ENCODE results near the gene AGR3.

Gene AGR3

DNA sequence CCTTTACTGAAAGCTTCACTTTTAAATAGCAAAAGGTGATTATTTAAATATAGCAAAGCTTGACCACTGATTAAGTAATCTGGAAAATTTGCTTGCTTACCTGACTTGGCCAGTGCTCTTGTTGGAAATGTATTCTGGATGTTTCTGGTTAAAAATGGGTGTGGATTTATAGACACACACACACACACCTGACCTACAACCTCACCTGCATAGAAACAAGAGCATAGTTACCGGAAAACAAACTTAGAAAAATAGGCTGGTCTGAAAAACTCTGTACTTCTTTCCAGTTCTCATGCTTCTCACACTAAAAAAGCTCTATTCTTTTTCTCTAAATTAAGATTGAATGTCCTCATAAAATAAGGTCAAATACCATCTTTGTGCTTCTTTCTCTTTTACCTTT, at the start of gene AGR3:
Gene AGR3, minus strand, starts transcription at position 140 of the 400 bp plus-strand sequence. CDS start 3,365 bp downstream, outside the sequence.
- DNase-seq, result no peak

DNA sequence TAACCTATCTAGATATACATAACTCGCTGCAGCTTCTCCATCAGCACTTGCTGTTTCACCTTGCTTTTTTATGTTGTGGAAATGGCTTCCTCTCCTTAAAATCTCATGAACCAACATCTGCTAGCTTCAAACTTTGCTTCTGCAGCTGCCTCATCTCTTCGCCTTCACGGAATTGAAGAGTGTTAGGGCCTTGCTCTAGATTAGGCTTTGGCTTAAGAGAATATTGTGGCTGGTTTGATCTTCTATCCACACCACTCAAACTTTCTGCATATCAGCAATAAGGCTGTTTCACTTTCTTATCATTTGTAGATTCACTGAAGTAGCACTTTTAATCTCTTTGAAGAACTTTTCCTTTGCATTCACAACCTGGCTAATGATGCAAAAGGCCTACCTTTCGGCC, 49.2 kb upstream of the AGR3 start:
- no peak for DNase-seq

DNA sequence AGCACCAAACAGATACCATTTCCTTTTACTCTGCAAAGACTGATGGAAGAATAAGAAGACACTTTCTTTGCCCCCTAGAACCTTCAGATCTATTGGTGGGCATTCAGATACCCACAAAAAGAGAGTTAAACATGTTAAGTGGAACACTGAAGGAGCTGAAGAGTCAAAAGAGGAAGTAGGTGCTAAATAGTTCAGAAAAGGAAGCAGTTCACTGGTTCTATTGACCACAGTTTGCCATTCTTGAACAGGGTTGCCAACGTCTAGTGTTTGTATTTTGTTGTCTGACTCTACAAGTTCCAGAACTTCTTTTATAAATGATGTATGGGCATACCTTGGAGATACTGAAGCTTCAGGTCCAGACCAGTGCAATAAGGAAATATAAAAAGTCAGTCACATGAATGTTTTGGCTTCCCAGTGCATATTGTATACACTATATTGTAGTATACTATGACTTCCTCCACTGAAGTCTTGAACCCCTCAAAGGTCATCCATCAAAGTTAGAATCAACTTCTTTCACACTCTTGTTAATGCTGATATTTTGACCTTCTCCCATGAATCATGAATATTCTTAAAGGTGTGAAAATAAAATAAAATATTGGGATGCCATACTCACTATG, 47.5 kb upstream of the AGR3 start:
- no peak for DNase-seq

DNA sequence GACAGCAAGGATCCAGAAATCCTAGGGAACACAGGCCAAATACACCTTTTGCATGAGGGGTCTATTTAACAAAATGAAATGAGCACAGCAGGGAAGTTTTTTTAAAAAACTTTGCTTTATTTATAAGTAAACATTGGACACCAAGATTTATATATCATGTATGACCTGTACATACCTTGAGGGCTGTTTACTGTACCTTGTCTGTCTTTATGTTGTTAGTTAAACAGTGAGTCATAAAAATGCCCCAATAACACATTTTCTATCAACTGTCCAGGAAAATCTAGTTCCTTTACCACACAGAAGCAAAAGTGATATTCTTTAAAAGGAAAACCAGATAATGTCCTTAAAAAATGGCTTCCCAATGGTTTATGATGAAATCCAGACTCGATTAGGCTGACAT, 45.1 kb upstream of the AGR3 start:
- no peak for DNase-seq

DNA sequence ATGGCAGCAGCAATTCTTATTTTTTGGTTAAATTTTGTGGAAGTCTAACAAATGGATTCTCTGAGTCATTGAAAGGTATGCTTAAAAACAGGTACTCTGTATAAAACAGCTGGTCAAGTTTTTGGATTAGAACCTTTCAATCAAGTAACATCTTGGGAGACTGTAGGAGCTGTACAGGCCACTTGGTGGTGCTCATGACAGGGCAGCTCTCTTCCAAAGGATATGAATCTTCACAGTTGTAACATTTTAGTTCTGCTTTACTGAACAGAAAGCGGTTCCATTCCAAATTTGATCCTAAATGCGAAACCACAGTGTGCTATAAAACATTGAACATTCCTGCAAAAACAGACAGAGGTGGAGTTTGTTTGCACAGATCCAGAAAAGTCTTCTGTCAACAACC, 44.5 kb upstream of the AGR3 start:
- DNase-seq, result peak; percentile 28

DNA sequence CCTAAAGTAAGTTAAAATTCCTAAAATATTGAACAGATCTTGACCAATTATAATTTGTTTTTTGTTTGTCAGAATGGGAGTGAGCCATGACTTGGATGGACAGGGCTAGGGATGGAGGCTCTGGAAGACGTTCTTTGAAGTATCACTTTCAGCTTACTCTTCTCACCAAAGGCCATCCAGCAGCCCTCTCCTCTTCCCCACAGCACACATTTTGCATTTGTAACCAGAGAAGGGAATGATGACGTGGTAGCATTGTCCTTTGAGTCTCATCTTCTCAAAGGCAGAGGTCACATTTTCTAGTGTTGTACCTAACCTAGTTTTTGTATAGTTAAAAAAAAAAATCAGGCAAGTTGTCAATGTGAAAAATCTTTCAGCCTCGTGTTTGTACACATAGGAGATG, 43.8 kb upstream of the AGR3 start:
- no peak for DNase-seq

DNA sequence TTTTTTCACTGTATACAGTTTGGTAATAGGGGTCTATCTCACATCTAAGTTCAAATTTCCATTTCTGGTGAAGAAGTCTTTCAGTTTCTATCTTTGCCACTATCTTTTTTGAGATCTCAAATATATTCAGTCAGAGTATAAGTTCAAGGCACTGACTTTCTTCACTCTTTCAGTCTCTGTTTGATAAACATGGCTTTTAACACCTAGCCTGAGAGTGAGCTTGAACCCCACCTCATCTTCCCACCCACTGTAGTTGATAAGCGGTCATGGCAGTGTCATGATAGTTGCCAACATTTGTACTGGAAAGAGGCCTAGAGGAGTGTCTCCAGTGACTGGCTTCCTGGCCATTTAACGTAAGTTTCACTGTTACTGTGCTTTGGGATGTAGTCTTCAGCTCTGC, 41.2 kb upstream of the AGR3 start:
- DNase-seq, result no peak

DNA sequence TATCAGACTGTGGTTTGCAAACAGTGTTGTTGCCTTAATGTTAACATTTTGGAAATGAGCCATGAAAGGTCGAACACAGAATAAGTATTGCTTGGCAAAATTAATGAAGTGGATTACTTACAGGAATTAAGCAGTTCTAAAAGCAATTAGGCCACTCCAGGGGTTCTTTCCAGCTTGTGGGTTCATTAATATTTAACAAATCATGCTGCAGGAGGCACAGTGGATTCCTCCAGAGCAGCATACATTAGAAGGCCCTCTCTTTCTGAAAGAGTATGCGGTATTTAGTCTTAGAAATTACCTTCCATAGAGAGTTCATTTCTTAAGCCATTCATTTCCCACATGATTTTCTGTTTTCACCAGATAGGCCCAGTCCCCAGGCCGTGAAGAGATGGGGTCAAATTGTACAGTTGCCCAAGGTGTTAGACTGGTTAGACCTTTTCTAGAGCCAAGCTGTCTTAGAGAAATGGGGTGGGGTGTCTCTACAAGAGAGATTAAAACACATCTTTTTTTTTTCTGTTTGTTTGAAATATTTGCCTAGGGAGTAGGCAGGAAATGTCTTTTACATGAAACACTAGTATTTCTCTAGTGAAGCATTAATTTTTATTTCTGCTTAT, 40.0 kb upstream of the AGR3 start:
- no peak for DNase-seq

DNA sequence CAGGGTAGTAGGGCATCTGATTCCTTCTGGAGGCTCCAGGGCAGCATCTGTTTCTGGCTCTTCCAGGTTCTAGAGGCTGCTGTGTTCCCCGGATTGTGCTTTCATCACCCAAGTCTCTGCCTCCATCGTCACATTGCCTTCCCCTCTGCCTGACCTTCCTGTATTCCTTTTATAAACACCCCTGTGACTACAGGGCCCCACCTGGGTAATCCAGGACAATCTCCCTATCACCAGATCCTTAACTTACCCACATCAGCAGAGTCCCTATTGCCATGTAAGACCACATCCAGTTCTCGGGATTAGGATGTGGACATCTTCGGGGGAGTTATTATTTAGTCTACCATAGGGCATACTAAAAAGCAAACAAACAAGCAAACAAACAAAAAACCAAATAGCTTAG, 39.4 kb upstream of the AGR3 start:
- DNase-seq, result no peak

DNA sequence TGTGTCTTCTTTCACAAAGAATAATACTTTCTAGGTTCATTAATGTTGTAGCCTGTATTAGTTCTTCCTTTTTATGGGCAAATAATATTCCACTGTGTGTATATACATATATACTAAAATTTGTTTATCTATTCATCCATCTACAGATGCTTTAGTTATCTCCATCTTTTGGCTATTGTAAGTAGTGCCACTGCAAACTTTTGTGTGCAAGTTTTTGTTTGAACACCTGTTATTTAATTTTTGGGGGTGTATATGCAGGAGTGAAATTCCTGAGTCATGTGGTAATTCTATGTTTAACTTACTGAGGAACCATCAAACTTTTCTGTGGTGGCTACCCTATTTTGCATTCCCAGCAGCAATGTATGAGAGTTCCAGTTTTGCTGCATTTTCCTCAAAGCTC, 37.7 kb upstream of the AGR3 start:
- DNase-seq, result no peak

DNA sequence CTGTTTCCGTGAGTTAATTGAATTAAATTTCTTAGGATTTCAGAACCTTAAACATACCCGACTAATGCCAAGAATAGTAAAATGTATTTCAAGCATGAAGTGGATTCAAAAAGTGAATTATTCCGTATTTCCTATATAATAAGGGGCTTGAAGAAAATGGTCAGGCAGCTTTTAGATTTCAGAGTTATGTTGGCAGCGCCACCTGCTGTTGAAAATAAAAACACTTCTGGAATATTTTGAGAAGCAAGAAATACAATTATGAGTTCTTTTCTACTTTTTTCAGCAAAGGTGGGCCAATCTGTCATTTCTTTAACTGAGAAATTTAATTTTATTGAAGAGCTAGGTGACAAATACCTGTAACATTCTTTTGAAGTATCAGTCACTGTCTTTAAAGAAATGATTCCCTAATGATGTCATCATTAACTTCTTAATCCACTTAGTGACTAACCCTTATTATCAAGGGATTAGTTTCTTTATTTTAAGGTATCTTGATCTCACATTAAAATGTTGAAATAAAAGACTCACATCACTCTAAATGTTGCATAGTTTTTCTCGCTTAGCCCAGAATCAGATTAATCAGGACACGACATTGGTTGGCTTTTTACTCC, 36.6 kb upstream of the AGR3 start:
- DNase-seq, result no peak

DNA sequence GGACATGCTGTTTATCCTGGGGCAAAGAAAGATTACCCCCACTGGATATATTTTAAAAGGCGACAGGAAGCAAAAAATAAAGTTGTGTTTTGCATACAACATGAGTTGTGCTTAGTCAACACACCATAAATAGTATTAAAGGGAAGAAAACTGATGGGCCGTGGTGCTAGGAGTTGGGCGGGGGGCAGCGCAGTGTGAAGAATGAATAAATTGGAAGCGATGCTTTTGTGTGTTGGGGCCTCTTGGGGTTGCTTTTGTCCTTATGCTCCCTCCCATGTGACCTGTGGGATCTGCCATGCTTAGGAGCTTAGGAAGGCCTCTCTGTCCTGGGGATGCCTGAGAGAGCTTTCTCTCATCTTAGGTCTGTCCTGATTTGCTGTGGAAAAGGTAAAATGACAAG, 35.0 kb upstream of the AGR3 start:
- DNase-seq, result no peak

DNA sequence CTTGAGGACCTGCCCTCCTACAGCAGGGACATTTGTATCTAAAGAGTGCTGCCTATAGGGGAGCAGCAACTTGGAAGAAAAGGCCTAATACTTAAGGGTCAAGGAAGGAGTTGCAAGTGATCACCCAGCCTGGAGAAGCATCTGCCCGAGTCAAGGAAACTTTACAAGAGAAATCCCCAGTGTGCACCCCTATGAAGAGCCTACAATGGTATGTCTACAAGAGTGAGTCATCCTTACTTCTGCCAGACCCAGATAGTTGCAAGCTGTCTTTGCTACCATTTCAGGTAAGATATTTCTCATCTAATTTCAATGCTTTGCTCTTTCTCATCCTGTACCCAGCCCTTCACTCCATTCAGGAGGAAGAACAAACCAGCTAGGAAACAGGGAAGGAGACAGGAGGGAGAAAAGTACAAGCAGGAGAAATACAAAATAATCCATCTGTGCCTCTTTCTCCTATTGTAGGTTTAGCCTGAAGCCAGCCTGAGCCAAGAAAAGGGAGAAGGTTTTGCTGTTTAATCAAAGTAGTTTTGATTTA, 34.4 kb upstream of the AGR3 start:
- DNase-seq, result no peak

DNA sequence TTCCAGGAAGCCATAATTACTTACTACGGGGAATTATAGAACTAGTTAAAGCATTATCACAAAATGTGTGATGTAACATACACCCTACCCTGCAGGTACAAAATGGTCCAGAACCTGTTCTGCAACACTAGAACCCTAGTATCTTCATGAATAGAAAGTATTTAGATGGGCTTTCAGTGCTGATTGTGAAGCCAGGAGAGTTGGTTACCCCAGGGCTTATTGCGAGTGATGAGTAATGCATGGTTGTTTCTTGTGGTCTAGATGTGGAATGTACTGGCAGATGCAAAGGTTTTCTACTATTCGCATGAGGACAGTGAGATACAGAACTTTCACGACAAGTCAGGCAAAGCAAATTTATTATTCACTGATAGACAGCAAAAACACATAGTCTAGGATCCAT, 33.6 kb upstream of the AGR3 start:
- no peak for DNase-seq

DNA sequence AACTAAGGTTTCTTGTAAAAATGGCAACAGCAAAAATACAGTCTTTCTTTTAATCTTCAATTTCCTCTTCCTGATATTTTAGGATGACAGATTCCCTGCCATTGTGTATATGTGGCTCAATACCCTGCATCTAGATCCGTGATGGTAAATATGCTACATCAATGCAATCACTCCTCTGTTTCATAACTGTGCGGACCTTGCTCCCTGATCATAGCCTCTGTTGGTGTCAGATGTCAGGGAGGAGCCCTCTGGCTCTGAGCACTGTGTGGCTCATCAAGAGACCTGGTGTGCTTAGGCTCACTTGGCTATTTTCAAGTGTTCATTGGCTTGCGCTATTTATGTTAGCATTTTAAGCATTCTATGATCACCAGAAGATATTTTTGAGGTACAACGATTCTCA, 33.0 kb upstream of the AGR3 start:
- DNase-seq, result no peak

DNA sequence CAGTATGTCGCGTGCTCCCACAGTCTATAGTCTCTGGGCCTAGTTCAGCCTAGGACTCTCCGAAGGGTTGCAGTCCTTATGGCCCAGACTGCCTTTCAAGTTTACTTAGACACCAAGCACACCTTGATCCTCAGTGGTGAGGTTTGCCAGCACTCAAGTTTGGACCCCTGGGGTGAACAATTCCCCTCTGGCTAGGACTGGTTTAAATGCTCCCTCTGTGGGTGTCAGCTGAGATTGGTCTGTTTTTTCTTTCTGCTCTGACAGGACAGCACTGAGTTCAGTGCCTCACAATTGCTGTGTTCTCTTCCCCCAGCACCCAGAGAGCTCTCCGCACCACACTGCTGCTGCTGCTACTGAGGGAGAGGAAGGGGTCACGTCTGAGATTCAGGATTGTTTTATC, 31.9 kb upstream of the AGR3 start:
- no peak for DNase-seq

DNA sequence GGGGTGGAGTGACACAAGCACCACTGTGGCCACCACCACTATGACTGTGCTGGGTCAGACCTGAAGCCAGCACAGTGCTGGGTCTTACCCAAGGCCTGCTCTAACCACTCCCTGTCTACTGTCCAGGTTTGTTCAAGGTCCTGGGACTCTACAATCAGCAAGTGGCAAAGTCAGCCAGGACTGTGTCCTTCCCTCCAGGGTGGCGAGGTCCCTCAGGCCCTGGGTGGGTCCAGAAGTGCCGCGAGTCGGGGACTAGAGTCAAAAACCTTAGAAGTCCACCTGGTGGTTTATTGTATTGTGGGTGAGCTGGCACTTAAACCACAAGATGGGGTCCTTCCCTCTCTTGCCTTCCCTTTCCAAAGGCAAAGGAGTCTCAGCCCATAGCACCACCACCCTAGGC, 30.8 kb upstream of the AGR3 start:
- no peak for DNase-seq

DNA sequence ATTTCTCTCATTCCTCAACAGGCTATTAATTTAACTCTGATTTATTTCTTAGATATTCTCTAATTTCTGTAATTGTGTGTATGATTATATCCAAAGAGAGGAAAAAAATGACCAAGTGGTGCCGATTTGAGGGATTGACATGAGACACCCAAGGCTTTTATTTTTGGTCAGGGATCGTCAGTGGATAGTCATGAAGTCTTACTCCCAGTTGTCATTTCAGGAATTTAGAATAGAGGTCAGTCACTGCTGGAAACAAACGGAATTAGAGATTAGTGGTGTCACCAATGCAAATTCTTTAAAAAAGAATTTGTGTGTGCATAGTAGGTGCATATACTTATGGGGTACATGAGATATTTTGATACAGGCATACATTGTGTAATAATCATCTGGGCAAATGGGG, 26.8 kb upstream of the AGR3 start:
- no peak for DNase-seq

DNA sequence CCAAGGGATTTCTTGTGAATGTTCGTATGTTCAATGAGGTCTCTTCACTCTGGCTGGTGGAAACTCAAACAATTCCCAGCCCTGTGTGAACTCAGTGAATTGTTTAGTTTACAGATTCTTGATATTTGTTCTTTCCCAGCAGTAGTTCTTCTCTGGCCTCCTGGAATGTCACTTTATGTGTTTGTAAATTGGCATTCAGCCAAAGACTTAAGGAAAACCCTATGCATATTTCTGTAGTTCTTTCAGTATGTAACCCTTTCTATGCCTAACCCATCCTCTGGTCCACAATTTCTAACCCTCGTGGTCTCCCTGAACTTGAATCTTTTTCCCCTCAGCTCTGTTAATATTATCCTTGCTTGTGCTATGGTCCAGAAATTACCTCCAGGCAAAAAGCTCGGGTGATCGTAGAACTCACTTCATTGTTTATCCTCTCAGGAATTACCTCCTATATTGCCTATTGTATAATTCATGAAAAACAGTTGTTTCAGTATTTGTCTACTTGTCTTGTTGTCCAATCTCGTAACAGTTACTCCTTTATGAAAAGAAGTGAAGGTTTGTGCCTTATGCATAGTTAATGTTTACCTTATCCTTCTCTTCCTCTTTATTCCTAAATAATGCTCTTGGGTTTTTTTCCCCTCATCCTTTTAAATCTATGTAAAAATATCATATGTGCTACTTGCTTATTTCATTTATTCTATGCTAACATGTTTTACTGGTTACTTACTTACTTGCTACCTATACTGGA, 23.7 kb upstream of the AGR3 start:
- no peak for DNase-seq

DNA sequence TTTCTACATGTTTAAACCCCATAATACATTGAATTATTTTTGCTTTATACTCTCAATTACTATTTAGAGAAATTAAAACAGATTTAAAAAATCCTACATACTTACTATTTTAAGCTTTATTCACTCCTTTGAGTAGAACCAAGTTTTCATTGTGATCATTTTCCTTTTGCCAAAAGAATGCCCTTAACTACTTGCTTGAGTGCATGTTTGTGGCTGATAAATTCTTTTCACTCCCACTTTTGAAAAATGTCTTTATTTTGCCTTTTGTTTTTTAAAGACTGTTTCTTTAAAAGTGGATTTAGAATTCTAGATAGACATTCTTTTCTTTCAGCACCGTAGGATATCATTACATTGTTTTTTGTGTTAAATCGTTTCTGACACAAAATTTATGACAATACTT, 22.3 kb upstream of the AGR3 start:
- DNase-seq, result no peak

DNA sequence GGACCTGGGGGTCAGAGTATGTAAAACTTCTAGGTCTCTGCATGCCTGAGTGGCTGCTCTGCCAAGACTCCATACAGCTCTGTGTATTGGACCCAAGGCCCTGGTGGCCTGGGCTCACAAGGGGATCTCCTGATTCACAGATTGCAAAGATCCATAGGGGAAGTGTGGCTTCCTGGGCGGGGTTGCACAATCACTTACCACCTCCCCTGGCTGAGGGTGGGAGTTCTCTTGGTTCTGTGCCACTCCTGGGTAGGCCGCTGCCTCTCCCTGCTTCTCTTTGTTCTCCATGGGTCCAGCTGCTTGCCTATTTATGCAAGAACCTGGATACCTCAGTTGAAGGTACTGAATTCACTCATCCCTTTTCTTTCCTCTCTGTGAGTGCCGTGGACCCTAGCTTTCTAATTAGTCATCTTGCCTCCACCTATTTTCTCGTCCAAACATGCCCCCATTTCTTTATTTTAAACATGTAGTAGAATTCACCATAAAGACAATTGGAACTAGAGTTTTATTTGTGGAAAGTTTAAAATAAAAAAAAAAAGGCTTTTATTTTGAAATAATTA, 18.5 kb upstream of the AGR3 start:
- no peak for DNase-seq

DNA sequence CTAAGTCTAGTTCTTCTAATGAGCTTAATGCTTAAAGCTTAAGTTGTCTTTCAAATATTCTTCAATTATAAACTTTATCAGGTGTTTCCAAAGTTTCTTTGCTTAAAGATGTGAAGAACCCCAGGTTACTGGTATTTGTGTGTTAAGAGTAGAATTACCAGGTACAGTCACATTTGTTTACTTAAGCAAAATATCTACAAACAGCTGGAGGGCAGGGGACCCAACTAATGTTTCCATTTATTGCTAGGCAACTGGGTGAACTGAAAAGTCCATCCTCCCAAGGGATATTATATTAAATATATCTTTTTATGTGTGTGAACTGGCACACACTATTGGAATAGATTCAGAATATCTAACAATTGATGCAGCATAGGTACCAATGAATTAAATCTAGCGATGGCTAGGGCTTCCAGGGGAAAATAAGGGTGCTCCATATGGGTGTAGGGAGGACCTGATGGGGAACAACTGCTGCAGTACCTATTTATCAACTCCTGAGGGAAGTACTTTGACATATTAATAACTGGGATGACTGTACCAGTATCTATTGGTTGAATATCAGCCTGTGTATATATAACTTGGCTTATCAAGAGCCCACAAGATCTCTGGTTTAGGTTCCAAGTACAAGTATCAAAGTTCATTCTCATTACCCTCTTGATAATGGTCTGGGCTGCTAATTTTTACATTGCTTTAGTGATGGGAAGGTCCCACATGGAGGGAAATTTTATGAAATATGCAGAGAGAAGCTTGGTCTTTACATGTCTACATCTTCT, 10.3 kb upstream of the AGR3 start:
- DNase-seq, result no peak

DNA sequence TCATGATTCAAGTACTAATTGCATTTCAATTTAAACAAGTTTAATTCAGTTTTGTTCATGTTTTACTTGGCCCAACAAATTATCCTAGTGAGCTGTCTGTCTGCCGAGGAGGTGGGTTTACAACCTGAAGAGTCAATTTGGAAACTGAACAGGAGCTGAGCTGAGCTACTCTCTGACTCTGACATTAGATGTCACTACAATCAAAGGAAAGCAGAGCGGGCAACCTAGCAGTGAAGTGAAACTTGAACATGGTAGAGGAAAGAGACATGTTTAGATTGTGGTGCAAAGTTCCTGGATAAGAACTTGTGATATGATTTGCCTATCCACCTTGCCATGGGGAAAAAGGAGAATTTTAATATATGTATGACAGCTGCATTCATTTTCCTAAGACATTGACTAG, 9.6 kb upstream of the AGR3 start:
- no peak for DNase-seq
